Measurements from ENCODE around the gene UGT2A1.

UGT2A1 gene

GRCh38 chr4:69649629-69650028 lies 3.4 kb downstream of the UGT2A1 start:
- no peaks in the 10 kb centered on the region for H3K27me3 ChIP-seq (ENCODE audit: control insufficient read depth, insufficient read depth, low read length)
- no peak overlapping the region for H3K9ac ChIP-seq (ENCODE audit: low read depth, low read length)
- no peaks in the 10 kb centered on the region for H3K36me3 ChIP-seq (ENCODE audit: control insufficient read depth, insufficient read depth, low read length)
- H3K9me3 ChIP-seq (ENCODE audit: control insufficient read depth, insufficient read depth, low read length): no peaks in the 10 kb centered on the region
- H3K4me3 ChIP-seq (ENCODE audit: low read depth, low read length): no peak overlapping the region
- no peaks in the 10 kb centered on the region for H3K4me1 ChIP-seq (ENCODE audit: control insufficient read depth, insufficient read depth, low read length)

GRCh38 chr4:69649207-69649606 lies 3.8 kb downstream of the UGT2A1 start:
- H3K4me3 ChIP-seq (ENCODE audit: low read depth, low read length): no peak overlapping the region
- H3K36me3 ChIP-seq (ENCODE audit: control insufficient read depth, insufficient read depth, low read length): no peaks in the 10 kb centered on the region
- H3K9me3 ChIP-seq (ENCODE audit: control insufficient read depth, insufficient read depth, low read length): no peaks in the 10 kb centered on the region
- no peaks in the 10 kb centered on the region for H3K4me1 ChIP-seq (ENCODE audit: control insufficient read depth, insufficient read depth, low read length)
- no peaks in the 10 kb centered on the region for H3K27me3 ChIP-seq (ENCODE audit: control insufficient read depth, insufficient read depth, low read length)
- H3K9ac ChIP-seq (ENCODE audit: low read depth, low read length): no peak overlapping the region

GRCh38 chr4:69642961-69643360 lies 10.1 kb downstream of the UGT2A1 start:
- no peak overlapping the region for H3K4me3 ChIP-seq (ENCODE audit: low read depth, low read length)
- H3K36me3 ChIP-seq (ENCODE audit: control insufficient read depth, insufficient read depth, low read length): no peaks in the 10 kb centered on the region
- H3K4me1 ChIP-seq (ENCODE audit: control insufficient read depth, insufficient read depth, low read length): no peaks in the 10 kb centered on the region
- H3K9ac ChIP-seq (ENCODE audit: low read depth, low read length): no peak overlapping the region
- H3K9me3 ChIP-seq (ENCODE audit: control insufficient read depth, insufficient read depth, low read length): no peaks in the 10 kb centered on the region
- H3K27me3 ChIP-seq (ENCODE audit: control insufficient read depth, insufficient read depth, low read length): no peaks in the 10 kb centered on the region

- Histone ChIP-seq H3K4me3 (ENCODE audit: low read depth, low read length) (no peak overlapping the region), H3K9ac (ENCODE audit: low read depth, low read length) (no peak overlapping the region), H3K36me3 (ENCODE audit: control insufficient read depth, insufficient read depth, low read length) (no peaks in the 10 kb centered on the region), H3K9me3 (ENCODE audit: control insufficient read depth, insufficient read depth, low read length) (no peaks in the 10 kb centered on the region), H3K4me1 (ENCODE audit: control insufficient read depth, insufficient read depth, low read length) (no peaks in the 10 kb centered on the region), H3K27me3 (ENCODE audit: control insufficient read depth, insufficient read depth, low read length) (no peaks in the 10 kb centered on the region)
These were observed 12.8 kb downstream of the UGT2A1 start for GRCh38 chr4:69640289-69640688.

- Histone ChIP-seq H3K9ac (ENCODE audit: low read depth, low read length) (no peak within 1 kb of the TSS), H3K27me3 (ENCODE audit: control insufficient read depth, insufficient read depth, low read length) (no peaks in the 10 kb centered on the region), H3K4me3 (ENCODE audit: low read depth, low read length) (no peak within 1 kb of the TSS), H3K36me3 (ENCODE audit: control insufficient read depth, insufficient read depth, low read length) (no peaks in the 10 kb centered on the region), H3K9me3 (ENCODE audit: control insufficient read depth, insufficient read depth, low read length) (no peaks in the 10 kb centered on the region), H3K4me1 (ENCODE audit: control insufficient read depth, insufficient read depth, low read length) (no peaks in the 10 kb centered on the region)
These were observed 13.5 kb downstream of the UGT2A1 start, which contains the start of gene UGT2A2 for GRCh38 chr4:69639542-69639941. Gene UGT2A2 (minus strand): TSS chr4:69639642. CDS start chr4:69639640, 2 bp downstream.

- H3K27me3 ChIP-seq (ENCODE audit: control insufficient read depth, insufficient read depth, low read length): no peaks in the 10 kb centered on the region
- no peaks in the 10 kb centered on the region for H3K4me1 ChIP-seq (ENCODE audit: control insufficient read depth, insufficient read depth, low read length)
- no peaks in the 10 kb centered on the region for H3K36me3 ChIP-seq (ENCODE audit: control insufficient read depth, insufficient read depth, low read length)
- no peaks in the 10 kb centered on the region for H3K9me3 ChIP-seq (ENCODE audit: control insufficient read depth, insufficient read depth, low read length)
- H3K9ac ChIP-seq (ENCODE audit: low read depth, low read length): no peak overlapping the region
- no peak overlapping the region for H3K4me3 ChIP-seq (ENCODE audit: low read depth, low read length)
These were observed 35.9 kb downstream of the UGT2A1 start for GRCh38 chr4:69617083-69617694.

GRCh38 chr4:69610484-69610883 lies 42.6 kb downstream of the UGT2A1 start:
- H3K27me3 ChIP-seq (ENCODE audit: control insufficient read depth, insufficient read depth, low read length): no peaks in the 10 kb centered on the region
- no peak overlapping the region for H3K4me3 ChIP-seq (ENCODE audit: low read depth, low read length)
- no peaks in the 10 kb centered on the region for H3K9me3 ChIP-seq (ENCODE audit: control insufficient read depth, insufficient read depth, low read length)
- no peak overlapping the region for H3K9ac ChIP-seq (ENCODE audit: low read depth, low read length)
- H3K4me1 ChIP-seq (ENCODE audit: control insufficient read depth, insufficient read depth, low read length): no peaks in the 10 kb centered on the region
- no peaks in the 10 kb centered on the region for H3K36me3 ChIP-seq (ENCODE audit: control insufficient read depth, insufficient read depth, low read length)

GRCh38 chr4:69601065-69601464 lies 52.0 kb downstream of the UGT2A1 start:
- Histone ChIP-seq H3K36me3 (ENCODE audit: control insufficient read depth, insufficient read depth, low read length) (no peaks in the 10 kb centered on the region), H3K4me3 (ENCODE audit: low read depth, low read length) (no peak overlapping the region), H3K9ac (ENCODE audit: low read depth, low read length) (no peak overlapping the region), H3K27me3 (ENCODE audit: control insufficient read depth, insufficient read depth, low read length) (no peaks in the 10 kb centered on the region), H3K9me3 (ENCODE audit: control insufficient read depth, insufficient read depth, low read length) (no peaks in the 10 kb centered on the region), H3K4me1 (ENCODE audit: control insufficient read depth, insufficient read depth, low read length) (no peaks in the 10 kb centered on the region)

GRCh38 chr4:69600013-69600412 lies 53.0 kb downstream of the UGT2A1 start:
- H3K4me3 ChIP-seq (ENCODE audit: low read depth, low read length): no peak overlapping the region
- no peaks in the 10 kb centered on the region for H3K27me3 ChIP-seq (ENCODE audit: control insufficient read depth, insufficient read depth, low read length)
- H3K36me3 ChIP-seq (ENCODE audit: control insufficient read depth, insufficient read depth, low read length): no peaks in the 10 kb centered on the region
- H3K9me3 ChIP-seq (ENCODE audit: control insufficient read depth, insufficient read depth, low read length): no peaks in the 10 kb centered on the region
- no peaks in the 10 kb centered on the region for H3K4me1 ChIP-seq (ENCODE audit: control insufficient read depth, insufficient read depth, low read length)
- H3K9ac ChIP-seq (ENCODE audit: low read depth, low read length): no peak overlapping the region

GRCh38 chr4:69594382-69594781 lies 58.7 kb downstream of the UGT2A1 start:
- Histone ChIP-seq H3K9me3 (ENCODE audit: control insufficient read depth, insufficient read depth, low read length) (no peaks in the 10 kb centered on the region), H3K9ac (ENCODE audit: low read depth, low read length) (no peak overlapping the region), H3K4me1 (ENCODE audit: control insufficient read depth, insufficient read depth, low read length) (no peaks in the 10 kb centered on the region), H3K36me3 (ENCODE audit: control insufficient read depth, insufficient read depth, low read length) (no peaks in the 10 kb centered on the region), H3K4me3 (ENCODE audit: low read depth, low read length) (no peak overlapping the region), H3K27me3 (ENCODE audit: control insufficient read depth, insufficient read depth, low read length) (no peaks in the 10 kb centered on the region)

GRCh38 chr4:69591364-69591763 lies 61.7 kb downstream of the UGT2A1 start:
- Histone ChIP-seq H3K4me1 (ENCODE audit: control insufficient read depth, insufficient read depth, low read length) (no peaks in the 10 kb centered on the region), H3K9ac (ENCODE audit: low read depth, low read length) (no peak overlapping the region), H3K9me3 (ENCODE audit: control insufficient read depth, insufficient read depth, low read length) (no peaks in the 10 kb centered on the region), H3K36me3 (ENCODE audit: control insufficient read depth, insufficient read depth, low read length) (no peaks in the 10 kb centered on the region), H3K4me3 (ENCODE audit: low read depth, low read length) (no peak overlapping the region), H3K27me3 (ENCODE audit: control insufficient read depth, insufficient read depth, low read length) (no peaks in the 10 kb centered on the region)

GRCh38 chr4:69589884-69590283 lies 63.2 kb downstream of the UGT2A1 start:
- Histone ChIP-seq H3K36me3 (ENCODE audit: control insufficient read depth, insufficient read depth, low read length) (no peaks in the 10 kb centered on the region), H3K9ac (ENCODE audit: low read depth, low read length) (no peak overlapping the region), H3K27me3 (ENCODE audit: control insufficient read depth, insufficient read depth, low read length) (no peaks in the 10 kb centered on the region), H3K4me3 (ENCODE audit: low read depth, low read length) (no peak overlapping the region), H3K9me3 (ENCODE audit: control insufficient read depth, insufficient read depth, low read length) (no peaks in the 10 kb centered on the region), H3K4me1 (ENCODE audit: control insufficient read depth, insufficient read depth, low read length) (no peaks in the 10 kb centered on the region)
